ENCODE results near the gene REG3G.

- no peak for TF ChIP-seq POLR2A (IDR thresholded peaks at IDR 0.05)
- TF ChIP-seq CTCF (IDR thresholded peaks at IDR 0.05): no peak
Observed at GRCh38 chr2:79000008-79000576, 25.4 kb upstream of the REG3G start.

All from lower leg skin (tissue), 3 donors.